HCT116 (cell line): ENCODE results near the gene KCNJ16.

Experiments used
- CEBPB ChIP-seq: IDR thresholded peaks from 2 replicates; pipeline ENCODE4 v1.6.1; 2012; ENCODE audit warnings: low read depth
- EZH2 ChIP-seq: fragments of 200-600 bp; sonication (generic); IDR thresholded peaks from 2 replicates; pipeline ENCODE4 v1.6.1; 2017; ENCODE audit warnings: antibody characterized with exemption, mixed run types
- EZH2phosphoT487 ChIP-seq: fragments of 200-600 bp; IDR thresholded peaks from 2 replicates; pipeline ENCODE4 v1.6.1; 2018; ENCODE audit warnings: antibody characterized with exemption, borderline replicate concordance
- POLR2A ChIP-seq: IDR thresholded peaks from 2 replicates; pipeline ENCODE4 v1.7.0; 2011; ENCODE audit warnings: borderline replicate concordance; ENCODE audit not compliant: insufficient read depth, insufficient read length; ENCODE audit errors: extremely low read depth
- RAD21 ChIP-seq: IDR thresholded peaks from 2 replicates; pipeline ENCODE4 v1.6.1; 2012; ENCODE audit warnings: low read depth, mild to moderate bottlenecking
- SP1 ChIP-seq: IDR thresholded peaks from 2 replicates; pipeline ENCODE4 v1.6.1; 2012; ENCODE audit warnings: low read depth
- YY1 ChIP-seq: IDR thresholded peaks from 2 replicates; pipeline ENCODE4 v1.6.1; 2011; ENCODE audit warnings: low read length, low read depth, moderate library complexity, mild to moderate bottlenecking; ENCODE audit not compliant: insufficient replicate concordance; ENCODE audit errors: extremely low read depth
- ZNF274 ChIP-seq: fragments of 200-500 bp; sonication (Bioruptor generic); IDR thresholded peaks from 2 replicates; pipeline ENCODE4 v1.6.1; 2014; ENCODE audit warnings: mild to moderate bottlenecking, low read depth, low read length, inconsistent platforms
- TF ChIP-seq, protein P1 (sequence below), 3 experiments: fragments of 200-600 bp in 1 of 3; sonication (generic) in 1 of 3; IDR thresholded peaks in 2 of 3; conservative IDR thresholded peaks in 1 of 3; 2 replicates each; pipeline ENCODE4 v1.5.1; 2012 to 2017; ENCODE audit warnings: low read depth in 2 of 3, low read length in 2 of 3, antibody characterized with exemption in 1 of 3, borderline replicate concordance in 1 of 3, control low read depth in 1 of 3, mild to moderate bottlenecking in 1 of 3, mixed read lengths in 1 of 3, mixed run types in 1 of 3, moderate library complexity in 1 of 3; ENCODE audit not compliant: insufficient read depth in 1 of 3
- TF ChIP-seq, protein P2 (sequence below): IDR thresholded peaks from 2 replicates; pipeline ENCODE4 v1.6.1; 2012

DNA sequence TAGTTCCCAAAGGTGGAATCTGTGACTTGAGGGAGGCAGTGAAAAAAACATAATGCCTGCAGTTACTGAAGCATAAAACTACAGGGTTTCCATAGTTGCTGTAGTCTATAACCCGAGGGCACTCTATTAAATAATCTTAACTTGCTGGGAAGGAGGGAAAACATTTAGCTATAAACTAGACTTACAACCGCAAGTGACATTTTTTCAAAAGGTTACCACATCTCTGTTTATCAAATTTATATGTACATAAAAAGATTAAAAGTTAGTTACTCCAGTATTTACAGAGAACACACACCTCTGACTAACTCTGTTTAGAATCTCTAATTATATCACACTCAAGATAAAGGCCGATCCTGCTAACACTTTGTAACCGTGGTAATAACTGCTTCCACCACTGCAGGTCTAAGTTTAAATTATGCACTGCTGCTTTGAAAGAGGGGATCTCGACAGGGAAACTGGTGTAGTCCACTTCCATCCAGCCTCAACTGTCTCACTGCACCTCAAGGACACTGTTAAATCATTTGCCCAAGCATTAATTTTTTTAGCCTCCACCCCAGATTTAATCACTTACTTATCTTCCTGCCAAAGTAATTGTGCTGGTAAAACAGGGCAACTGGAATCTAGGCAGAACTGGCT lies 14.6 kb downstream of the KCNJ16 start:
- TF ChIP-seq, protein P1, sequence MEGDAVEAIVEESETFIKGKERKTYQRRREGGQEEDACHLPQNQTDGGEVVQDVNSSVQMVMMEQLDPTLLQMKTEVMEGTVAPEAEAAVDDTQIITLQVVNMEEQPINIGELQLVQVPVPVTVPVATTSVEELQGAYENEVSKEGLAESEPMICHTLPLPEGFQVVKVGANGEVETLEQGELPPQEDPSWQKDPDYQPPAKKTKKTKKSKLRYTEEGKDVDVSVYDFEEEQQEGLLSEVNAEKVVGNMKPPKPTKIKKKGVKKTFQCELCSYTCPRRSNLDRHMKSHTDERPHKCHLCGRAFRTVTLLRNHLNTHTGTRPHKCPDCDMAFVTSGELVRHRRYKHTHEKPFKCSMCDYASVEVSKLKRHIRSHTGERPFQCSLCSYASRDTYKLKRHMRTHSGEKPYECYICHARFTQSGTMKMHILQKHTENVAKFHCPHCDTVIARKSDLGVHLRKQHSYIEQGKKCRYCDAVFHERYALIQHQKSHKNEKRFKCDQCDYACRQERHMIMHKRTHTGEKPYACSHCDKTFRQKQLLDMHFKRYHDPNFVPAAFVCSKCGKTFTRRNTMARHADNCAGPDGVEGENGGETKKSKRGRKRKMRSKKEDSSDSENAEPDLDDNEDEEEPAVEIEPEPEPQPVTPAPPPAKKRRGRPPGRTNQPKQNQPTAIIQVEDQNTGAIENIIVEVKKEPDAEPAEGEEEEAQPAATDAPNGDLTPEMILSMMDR (IDR thresholded peaks at IDR 0.05 in 2 of 3, conservative IDR thresholded peaks at IDR 0.05 in 1 of 3; ENCODE audit: borderline replicate concordance in 1 of 3, insufficient read depth in 1 of 3, low read depth in 2 of 3, low read length in 2 of 3), result no peak
- no peak for TF ChIP-seq POLR2A
- TF ChIP-seq EZH2phosphoT487, result no peak
- no peak for TF ChIP-seq EZH2
- TF ChIP-seq, protein P2, sequence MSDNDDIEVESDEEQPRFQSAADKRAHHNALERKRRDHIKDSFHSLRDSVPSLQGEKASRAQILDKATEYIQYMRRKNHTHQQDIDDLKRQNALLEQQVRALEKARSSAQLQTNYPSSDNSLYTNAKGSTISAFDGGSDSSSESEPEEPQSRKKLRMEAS, result no peak
- no peak for TF ChIP-seq RAD21
- TF ChIP-seq YY1, result no peak
- TF ChIP-seq CEBPB, result no peak
- no peak for TF ChIP-seq ZNF274
- no peak for TF ChIP-seq SP1
